Ishikawa (cell line): ENCODE measurements around the gene TRAPPC12.

Source experiments
- CEBPB ChIP-seq: IDR thresholded peaks from 2 replicates; pipeline ENCODE4 v1.6.1; 2012
- CREB1 ChIP-seq: IDR thresholded peaks from 2 replicates; pipeline ENCODE4 v1.6.1; 2012; ENCODE audit warnings: low read depth
- EGR1 ChIP-seq: IDR thresholded peaks from 2 replicates; pipeline ENCODE4 v1.6.1; 2012
- EP300 ChIP-seq: IDR thresholded peaks from 2 replicates; pipeline ENCODE4 v1.6.1; 2012; ENCODE audit warnings: borderline replicate concordance
- FOXM1 ChIP-seq: IDR thresholded peaks from 2 replicates; pipeline ENCODE4 v1.6.1; 2012; ENCODE audit warnings: low read depth, borderline replicate concordance
- RAD21 ChIP-seq: IDR thresholded peaks from 2 replicates; pipeline ENCODE4 v1.6.1; 2012; ENCODE audit warnings: low read depth
- TAF1 ChIP-seq: IDR thresholded peaks from 2 replicates; pipeline ENCODE4 v1.6.1; 2012; ENCODE audit warnings: low read depth, mild to moderate bottlenecking
- TCF12 ChIP-seq: IDR thresholded peaks from 2 replicates; pipeline ENCODE4 v1.6.1; 2012; ENCODE audit warnings: low read depth
- TEAD4 ChIP-seq: IDR thresholded peaks from 2 replicates; pipeline ENCODE4 v1.6.1; 2012
- YY1 ChIP-seq: IDR thresholded peaks from 2 replicates; pipeline ENCODE4 v1.6.1; 2012; ENCODE audit warnings: low read depth
- ZBTB7A ChIP-seq: IDR thresholded peaks from 2 replicates; pipeline ENCODE4 v1.6.1; 2012; ENCODE audit warnings: low read depth
- TF ChIP-seq, protein P1 (sequence below): IDR thresholded peaks from 2 replicates; pipeline ENCODE4 v1.6.1; 2012
- TF ChIP-seq, protein P2 (sequence below): IDR thresholded peaks from 2 replicates; pipeline ENCODE4 v1.6.1; 2012; ENCODE audit warnings: low read depth, mild to moderate bottlenecking
- TF ChIP-seq, protein P3 (sequence below): IDR thresholded peaks from 2 replicates; pipeline ENCODE4 v1.6.1; 2012

DNA sequence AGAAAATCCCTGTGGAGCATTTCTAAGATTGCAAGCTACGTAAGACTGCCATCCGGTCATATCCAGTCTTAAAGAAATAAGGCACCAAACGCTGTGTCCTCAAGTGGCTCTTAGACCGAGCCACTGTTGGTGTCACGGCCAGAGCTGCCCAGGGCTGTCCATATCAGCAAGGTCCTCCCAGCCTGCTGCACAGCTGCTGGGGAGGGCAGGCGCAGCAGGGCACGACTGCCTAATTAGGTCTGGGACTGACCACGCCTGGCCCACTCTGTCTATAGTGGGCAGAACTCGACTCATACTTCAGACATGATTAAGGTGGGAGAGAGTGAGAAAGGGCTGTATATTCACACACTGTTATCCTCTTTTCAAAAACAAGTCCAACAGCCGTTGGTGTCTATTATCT is 41.2 kb upstream of the TRAPPC12 start:
- no peak for TF ChIP-seq TEAD4
- no peak for TF ChIP-seq FOXM1
- no peak for TF ChIP-seq EP300
- TF ChIP-seq CREB1 = no peak
- no peak for TF ChIP-seq TCF12
- TF ChIP-seq, protein P1, sequence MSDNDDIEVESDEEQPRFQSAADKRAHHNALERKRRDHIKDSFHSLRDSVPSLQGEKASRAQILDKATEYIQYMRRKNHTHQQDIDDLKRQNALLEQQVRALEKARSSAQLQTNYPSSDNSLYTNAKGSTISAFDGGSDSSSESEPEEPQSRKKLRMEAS = no peak
- no peak for TF ChIP-seq RAD21
- TF ChIP-seq, protein P2, sequence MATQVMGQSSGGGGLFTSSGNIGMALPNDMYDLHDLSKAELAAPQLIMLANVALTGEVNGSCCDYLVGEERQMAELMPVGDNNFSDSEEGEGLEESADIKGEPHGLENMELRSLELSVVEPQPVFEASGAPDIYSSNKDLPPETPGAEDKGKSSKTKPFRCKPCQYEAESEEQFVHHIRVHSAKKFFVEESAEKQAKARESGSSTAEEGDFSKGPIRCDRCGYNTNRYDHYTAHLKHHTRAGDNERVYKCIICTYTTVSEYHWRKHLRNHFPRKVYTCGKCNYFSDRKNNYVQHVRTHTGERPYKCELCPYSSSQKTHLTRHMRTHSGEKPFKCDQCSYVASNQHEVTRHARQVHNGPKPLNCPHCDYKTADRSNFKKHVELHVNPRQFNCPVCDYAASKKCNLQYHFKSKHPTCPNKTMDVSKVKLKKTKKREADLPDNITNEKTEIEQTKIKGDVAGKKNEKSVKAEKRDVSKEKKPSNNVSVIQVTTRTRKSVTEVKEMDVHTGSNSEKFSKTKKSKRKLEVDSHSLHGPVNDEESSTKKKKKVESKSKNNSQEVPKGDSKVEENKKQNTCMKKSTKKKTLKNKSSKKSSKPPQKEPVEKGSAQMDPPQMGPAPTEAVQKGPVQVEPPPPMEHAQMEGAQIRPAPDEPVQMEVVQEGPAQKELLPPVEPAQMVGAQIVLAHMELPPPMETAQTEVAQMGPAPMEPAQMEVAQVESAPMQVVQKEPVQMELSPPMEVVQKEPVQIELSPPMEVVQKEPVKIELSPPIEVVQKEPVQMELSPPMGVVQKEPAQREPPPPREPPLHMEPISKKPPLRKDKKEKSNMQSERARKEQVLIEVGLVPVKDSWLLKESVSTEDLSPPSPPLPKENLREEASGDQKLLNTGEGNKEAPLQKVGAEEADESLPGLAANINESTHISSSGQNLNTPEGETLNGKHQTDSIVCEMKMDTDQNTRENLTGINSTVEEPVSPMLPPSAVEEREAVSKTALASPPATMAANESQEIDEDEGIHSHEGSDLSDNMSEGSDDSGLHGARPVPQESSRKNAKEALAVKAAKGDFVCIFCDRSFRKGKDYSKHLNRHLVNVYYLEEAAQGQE = no peak
- no peak for TF ChIP-seq EGR1
- TF ChIP-seq, protein P3, sequence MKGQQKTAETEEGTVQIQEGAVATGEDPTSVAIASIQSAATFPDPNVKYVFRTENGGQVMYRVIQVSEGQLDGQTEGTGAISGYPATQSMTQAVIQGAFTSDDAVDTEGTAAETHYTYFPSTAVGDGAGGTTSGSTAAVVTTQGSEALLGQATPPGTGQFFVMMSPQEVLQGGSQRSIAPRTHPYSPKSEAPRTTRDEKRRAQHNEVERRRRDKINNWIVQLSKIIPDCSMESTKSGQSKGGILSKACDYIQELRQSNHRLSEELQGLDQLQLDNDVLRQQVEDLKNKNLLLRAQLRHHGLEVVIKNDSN = no peak
- no peak for TF ChIP-seq CEBPB
- no peak for TF ChIP-seq TAF1
- TF ChIP-seq YY1 = no peak
- TF ChIP-seq ZBTB7A = no peak
